RPMI7951 (cell line): ENCODE results near the gene KCNMB3. TPM values are rescaled to one million over a fixed set of nuclear protein-coding genes. Genes with fewer than 3 reads are reported as not detected.
A peak's percentile ranks its signal among the peaks of the same experiment; 100 is the strongest.
"Not testable (repeated sequence)": the region's sequence is repeated elsewhere in the genome, so short reads cannot be mapped to it uniquely, and the experiment has no call there.

Source experiments
- DNase-seq: peaks from one replicate; pipeline ENCODE4 v3.0.0-alpha.2; 2012; ENCODE audit warnings: low read depth
- total RNA-seq: library from RNA; depleted of rRNA; stranded (reverse); fragments of >200 nt; shearing (Covaris generic); gene quantifications from 2 replicates; pipeline ENCODE4 v1.2.3, GENCODE V29; 2014; rRNA removed

Gene KCNMB3
- total RNA-seq, result 0.88 and 1.3 TPM in 2 replicates

GRCh38 chr3:179250803-179251476, at the start of gene KCNMB3:
KCNMB3 (minus strand) TSS chr3:179251114; CDS start chr3:179250990, 124 bp downstream.
- DNase-seq, result no peak

- DNase-seq, result no peak
Measured at GRCh38 chr3:179299999-179300613, 49.2 kb upstream of the KCNMB3 start.

GRCh38 chr3:179299316-179299715, 48.4 kb upstream of the KCNMB3 start:
- no peak for DNase-seq

- peak; percentile 18 for DNase-seq
Measured at GRCh38 chr3:179297971-179298725, 47.2 kb upstream of the KCNMB3 start.

- DNase-seq, result peak; percentile 18
Measured at GRCh38 chr3:179292450-179292849, 41.5 kb upstream of the KCNMB3 start.

GRCh38 chr3:179289295-179289694, 38.4 kb upstream of the KCNMB3 start:
- no peak for DNase-seq

- no peak for DNase-seq
Measured at GRCh38 chr3:179288845-179289244, 37.9 kb upstream of the KCNMB3 start.

- no peak for DNase-seq
Measured at GRCh38 chr3:179286331-179286730, 35.4 kb upstream of the KCNMB3 start.

- no peak for DNase-seq
Measured at GRCh38 chr3:179281825-179282224, 30.9 kb upstream of the KCNMB3 start.

GRCh38 chr3:179279837-179280236, 28.9 kb upstream of the KCNMB3 start:
- DNase-seq, result no peak

GRCh38 chr3:179278932-179279693, 28.2 kb upstream of the KCNMB3 start:
- no peak for DNase-seq

GRCh38 chr3:179278151-179278550, 27.2 kb upstream of the KCNMB3 start:
- no peak for DNase-seq

- DNase-seq, result no peak
Measured at GRCh38 chr3:179276743-179277142, 25.8 kb upstream of the KCNMB3 start.

- no peak for DNase-seq
Measured at GRCh38 chr3:179276001-179276400, 25.1 kb upstream of the KCNMB3 start.

- DNase-seq, result not testable (repeated sequence)
Measured at GRCh38 chr3:179274434-179274833, 23.5 kb upstream of the KCNMB3 start.

- peak; percentile 18 for DNase-seq
Measured at GRCh38 chr3:179272385-179272784, 21.5 kb upstream of the KCNMB3 start.

GRCh38 chr3:179269152-179269707, 18.3 kb upstream of the KCNMB3 start:
- no peak for DNase-seq

- DNase-seq, result no peak
Measured at GRCh38 chr3:179268400-179269051, 17.6 kb upstream of the KCNMB3 start.

- no peak for DNase-seq
Measured at GRCh38 chr3:179266701-179267211, 15.8 kb upstream of the KCNMB3 start.

- DNase-seq, result no peak
Measured at GRCh38 chr3:179265875-179266274, 15.0 kb upstream of the KCNMB3 start.

GRCh38 chr3:179265092-179265491, 14.2 kb upstream of the KCNMB3 start:
- no peak for DNase-seq
